GM19328 (cell line): ENCODE data around the gene PRKACG.

ENCODE experiments used
- ATAC-seq: cut with Tn5 transposase; IDR thresholded peaks from one replicate; pipeline ENCODE4 v1.9.1; 2021; ENCODE audit warnings: mild to moderate bottlenecking, moderate library complexity; ENCODE audit not compliant: unreplicated experiment

PRKACG gene

GRCh38 chr9:68983522-68984424, 30.1 kb downstream of the PRKACG start:
- no peak for ATAC-seq

GRCh38 chr9:68983008-68983411, 30.9 kb downstream of the PRKACG start:
- ATAC-seq: peak; percentile 38

GRCh38 chr9:68981789-68982188, 32.1 kb downstream of the PRKACG start:
- peak; percentile 47 for ATAC-seq

DNA sequence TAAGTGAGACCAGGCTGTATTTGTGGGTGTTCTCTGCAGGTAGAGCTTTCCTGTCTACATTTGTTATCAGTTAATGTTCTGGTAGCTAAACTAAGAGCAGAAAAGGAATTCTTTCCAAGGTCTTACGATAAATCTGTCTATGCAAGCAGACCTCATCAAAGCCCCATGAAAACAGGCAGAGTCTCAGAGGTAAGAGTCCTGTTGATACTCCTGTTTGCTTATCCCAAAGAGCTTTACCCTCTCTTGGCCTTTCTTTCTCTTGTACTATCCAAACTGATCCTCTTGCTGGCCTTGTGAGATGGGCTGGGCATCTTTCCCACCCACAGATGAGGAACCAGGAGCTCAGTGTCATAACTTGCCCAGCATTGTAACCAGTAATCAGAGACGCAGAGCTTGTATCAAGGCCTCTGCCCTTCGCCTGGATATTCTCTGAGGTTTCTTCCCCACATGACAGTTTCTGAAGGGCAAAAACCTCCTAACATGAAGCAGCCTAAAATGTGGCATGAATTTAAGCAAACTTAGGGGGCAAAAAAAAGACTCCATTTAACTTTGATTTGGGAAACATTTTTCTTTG, 33.5 kb downstream of the PRKACG start:
- no peak for ATAC-seq

GRCh38 chr9:68979538-68980314, 34.2 kb downstream of the PRKACG start:
- ATAC-seq: no peak

GRCh38 chr9:68978501-68978900, 35.4 kb downstream of the PRKACG start:
- no peak for ATAC-seq

DNA sequence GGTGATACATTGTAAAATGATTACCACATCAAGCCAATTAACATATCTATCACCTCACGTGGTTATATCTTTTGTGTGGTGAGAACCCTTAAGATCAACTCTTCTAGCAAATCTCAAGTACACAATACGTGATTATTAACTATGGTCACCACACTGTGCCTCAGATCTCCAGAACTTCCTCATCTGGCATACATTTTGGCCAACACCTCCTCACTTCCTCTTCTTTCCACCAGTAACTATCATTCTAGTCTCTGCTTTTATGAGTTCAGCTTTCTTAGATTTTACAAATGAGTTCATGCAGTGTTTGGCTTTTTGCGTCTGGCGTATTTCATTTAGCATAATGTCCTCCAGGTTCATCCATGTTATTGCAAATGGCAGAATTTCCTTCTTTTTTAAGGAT, 35.8 kb downstream of the PRKACG start:
- ATAC-seq: no peak

DNA sequence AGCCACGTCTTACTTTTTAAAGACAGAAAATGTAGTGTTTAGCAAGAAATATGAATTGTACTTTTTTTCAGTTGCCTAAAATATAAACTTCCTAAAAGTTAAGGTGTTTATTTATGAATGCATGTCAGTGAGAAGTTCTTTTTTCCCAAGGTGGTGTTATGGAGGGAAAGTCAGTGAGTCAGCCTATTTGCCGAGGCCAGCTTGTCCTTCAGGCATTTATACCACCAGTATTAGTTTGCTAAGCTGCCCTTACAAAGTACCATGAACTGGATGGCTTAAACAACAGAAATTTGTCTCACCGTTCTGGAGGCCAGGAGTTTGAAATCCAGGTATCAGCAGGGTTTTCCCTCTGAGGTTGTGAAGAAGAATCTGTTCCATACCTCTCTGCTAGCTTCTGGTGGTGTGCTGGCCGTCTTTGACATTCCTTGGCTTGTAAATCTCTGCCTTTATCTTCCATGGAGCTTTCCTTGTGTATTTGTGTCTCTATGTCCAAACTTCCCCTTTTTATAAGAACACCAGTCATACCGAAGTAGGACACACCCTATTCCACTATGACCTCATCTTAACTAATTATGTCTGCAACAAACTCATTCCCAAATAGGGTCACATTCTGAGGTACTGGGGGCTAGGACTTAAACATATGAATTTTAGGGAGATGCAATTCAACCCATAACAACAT, 38.4 kb downstream of the PRKACG start:
- ATAC-seq: no peak

GRCh38 chr9:68974901-68975300, 39.0 kb downstream of the PRKACG start:
- no peak for ATAC-seq

DNA sequence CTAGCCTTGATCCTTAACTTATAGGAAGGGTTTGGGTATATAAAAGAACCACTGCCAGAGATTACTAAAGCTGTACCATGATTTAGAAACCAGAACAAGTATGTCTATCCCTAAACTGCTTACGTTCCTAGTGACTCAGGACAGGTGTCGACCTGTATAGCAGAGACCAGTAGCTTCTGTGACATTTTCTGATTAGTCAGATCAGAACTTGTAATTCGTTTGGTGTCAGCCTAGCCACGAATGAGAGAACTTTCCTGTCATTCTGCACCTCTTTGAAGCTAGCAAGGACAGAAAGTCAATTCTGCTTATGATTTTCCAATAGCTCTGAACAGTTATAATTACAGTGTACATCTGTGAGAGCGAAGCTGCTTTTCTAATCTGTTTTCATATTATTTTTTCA, 39.5 kb downstream of the PRKACG start:
- peak; percentile 82 for ATAC-seq

DNA sequence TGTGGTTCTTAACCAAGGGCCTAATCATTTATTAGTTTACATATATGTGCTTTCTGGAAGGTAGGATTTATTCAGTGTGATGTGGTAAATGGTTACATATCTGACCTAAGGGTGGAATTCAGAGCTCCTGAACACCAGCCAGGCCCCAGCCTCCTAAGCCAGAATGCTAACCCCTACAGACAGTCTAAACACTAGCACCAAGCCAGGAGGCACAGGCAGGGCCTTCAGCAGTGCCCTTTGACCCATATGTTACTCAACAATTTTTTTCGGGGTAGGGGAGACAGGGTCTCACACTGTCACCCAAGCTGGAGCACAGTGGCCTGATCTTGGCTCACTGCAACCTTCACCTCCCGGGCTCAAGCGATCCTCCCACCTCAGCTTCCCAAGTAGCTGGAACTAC, 40.3 kb downstream of the PRKACG start:
- no peak for ATAC-seq

GRCh38 chr9:68970151-68970550, 43.8 kb downstream of the PRKACG start:
- ATAC-seq: no peak

GRCh38 chr9:68969538-68969937, 44.4 kb downstream of the PRKACG start:
- no peak for ATAC-seq

- no peak for ATAC-seq
These were observed 46.1 kb downstream of the PRKACG start for GRCh38 chr9:68967800-68968199.

- peak; percentile 85 for ATAC-seq
These were observed 47.4 kb downstream of the PRKACG start for GRCh38 chr9:68966496-68966944.

DNA sequence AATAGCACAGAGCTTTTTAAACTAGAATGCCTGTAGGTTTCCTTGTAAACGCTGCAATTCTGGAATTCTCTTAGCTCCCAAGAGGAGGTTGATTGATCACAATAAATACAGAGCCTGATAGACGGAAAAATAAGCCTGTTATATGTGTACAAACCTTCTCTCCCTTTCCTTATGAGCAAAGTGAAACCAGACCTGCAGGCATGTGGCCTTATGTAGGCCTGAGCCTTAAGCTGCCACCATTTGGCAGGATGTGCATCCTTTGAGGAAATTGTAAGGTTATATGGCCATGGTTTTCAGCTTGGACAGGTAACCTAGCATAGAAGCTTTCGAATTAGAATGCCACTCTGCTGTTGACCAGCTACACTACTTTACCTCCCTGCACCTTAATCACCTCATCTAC, 49.1 kb downstream of the PRKACG start:
- no peak for ATAC-seq

DNA sequence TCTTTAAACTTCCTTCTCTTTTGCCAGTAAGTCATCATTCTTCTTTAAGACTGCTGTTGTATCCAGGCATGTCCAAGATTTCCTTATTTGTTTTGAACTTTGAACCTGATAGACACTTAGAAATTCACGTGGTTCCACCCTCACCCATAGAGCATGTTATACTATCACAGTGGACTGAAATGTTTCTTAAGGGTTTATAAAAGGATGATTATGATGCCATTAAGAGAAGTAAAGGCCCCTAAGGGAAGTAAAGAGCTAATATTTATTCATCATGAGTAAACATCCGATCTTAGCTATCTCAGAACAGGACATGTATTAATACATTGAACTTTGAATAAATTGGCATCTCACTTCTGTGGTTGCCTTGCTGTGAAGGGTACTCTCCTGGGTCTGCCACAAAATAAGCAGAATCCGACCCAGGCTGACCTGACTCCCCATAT, 49.8 kb downstream of the PRKACG start:
- no peak for ATAC-seq

DNA sequence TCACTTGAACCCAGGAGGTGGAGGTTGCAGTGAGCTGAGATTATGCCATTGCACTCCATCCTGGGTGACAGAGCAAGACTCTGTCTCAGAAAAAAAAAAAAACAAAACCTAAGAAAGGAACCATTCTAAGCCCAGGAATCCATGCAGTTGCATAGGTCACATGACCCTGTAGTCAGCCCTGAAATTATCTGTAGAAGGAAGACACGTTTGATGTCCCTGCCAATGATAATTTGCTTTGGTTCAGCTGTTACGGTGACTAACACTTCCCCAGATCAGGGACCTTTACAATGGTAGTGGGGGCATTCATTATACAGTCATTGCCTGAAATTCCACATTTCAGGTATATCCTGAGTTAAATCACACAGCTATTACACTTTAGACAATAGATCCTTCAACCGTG, 50.5 kb downstream of the PRKACG start:
- no peak for ATAC-seq
